ENCODE results near the gene SRM. TPM values are rescaled to one million over a fixed set of nuclear protein-coding genes. Genes with fewer than 3 reads are reported as not detected.
A peak's percentile ranks its signal among the peaks of the same experiment; 100 is the strongest.

The SRM gene
- total and polyA plus RNA-seq, 2 of the 4 experiments (the other 2 are of a cell fraction): 23.1 to 160 TPM

- TF ChIP-seq, protein P1, sequence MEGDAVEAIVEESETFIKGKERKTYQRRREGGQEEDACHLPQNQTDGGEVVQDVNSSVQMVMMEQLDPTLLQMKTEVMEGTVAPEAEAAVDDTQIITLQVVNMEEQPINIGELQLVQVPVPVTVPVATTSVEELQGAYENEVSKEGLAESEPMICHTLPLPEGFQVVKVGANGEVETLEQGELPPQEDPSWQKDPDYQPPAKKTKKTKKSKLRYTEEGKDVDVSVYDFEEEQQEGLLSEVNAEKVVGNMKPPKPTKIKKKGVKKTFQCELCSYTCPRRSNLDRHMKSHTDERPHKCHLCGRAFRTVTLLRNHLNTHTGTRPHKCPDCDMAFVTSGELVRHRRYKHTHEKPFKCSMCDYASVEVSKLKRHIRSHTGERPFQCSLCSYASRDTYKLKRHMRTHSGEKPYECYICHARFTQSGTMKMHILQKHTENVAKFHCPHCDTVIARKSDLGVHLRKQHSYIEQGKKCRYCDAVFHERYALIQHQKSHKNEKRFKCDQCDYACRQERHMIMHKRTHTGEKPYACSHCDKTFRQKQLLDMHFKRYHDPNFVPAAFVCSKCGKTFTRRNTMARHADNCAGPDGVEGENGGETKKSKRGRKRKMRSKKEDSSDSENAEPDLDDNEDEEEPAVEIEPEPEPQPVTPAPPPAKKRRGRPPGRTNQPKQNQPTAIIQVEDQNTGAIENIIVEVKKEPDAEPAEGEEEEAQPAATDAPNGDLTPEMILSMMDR (conservative IDR thresholded peaks at IDR 0.05; ENCODE audit: low read depth, low read length): peak; percentile 43
These were observed at the start of gene SRM (continued) for GRCh38 chr1:11059968-11060830.

DNA sequence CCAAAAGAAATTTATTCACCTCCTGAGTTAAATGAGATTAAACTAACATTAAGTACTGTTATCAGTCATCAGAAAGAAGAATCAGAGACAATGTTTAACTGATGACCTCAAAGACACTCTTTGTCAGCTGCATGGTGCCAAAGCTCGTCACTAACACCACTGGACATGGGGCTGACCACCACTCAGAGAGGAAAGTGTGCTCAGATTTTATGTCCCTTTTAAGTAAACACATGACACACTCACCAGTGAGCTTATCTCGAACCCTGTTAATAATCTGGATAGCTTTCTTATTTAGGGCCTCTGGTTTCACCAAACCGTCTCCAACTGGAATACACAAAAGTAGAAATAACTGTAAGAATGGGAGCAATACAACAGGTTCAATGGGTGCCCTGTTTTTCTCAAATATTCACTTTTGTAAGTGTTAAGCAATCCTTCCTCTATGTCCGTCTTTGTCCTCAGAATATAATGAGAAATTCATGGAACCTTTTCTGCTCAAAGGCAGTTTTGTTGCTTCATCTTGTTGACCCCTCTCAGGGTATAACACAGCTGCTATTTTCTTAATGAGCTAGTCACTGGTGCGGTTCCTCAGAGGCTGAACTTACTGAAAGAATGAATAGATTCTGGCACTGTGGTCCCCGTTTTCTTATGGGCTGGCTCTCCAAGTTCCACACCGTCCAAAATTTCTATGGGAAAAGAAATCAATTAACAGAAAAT lies 49.4 kb upstream of the SRM start:
- no peak for DNase-seq
- Histone ChIP-seq H3K14ac (replicated peaks; ENCODE audit: low read depth, low read length) (no peak overlapping the region), H3K23ac (ENCODE audit: low read depth, low read length) (no peak overlapping the region), H2AFZ (replicated peaks; ENCODE audit: low read length, poor library complexity) (no peak overlapping the region), H3K4me2 (ENCODE audit: low read depth, low read length) (no peak overlapping the region), H3K18ac (ENCODE audit: low read depth, low read length) (no peak overlapping the region), H4K5ac (ENCODE audit: low read depth, low read length) (no peak overlapping the region), H4K20me1 (ENCODE audit: insufficient read depth, low read length) (no peaks in the 10 kb centered on the region), H3K27me3 (ENCODE audit: control insufficient read depth, insufficient read depth, low read length) (no peaks in the 10 kb centered on the region), H3K4ac (ENCODE audit: low read depth, low read length) (no peak overlapping the region), H2BK120ac (ENCODE audit: low read depth, low read length) (no peak overlapping the region), H2AK9ac (replicated peaks; ENCODE audit: low read depth, low read length, poor library complexity) (no peak overlapping the region), H2BK20ac (ENCODE audit: low read depth, low read length) (no peak overlapping the region), H2BK15ac (ENCODE audit: low read depth, low read length) (no peak overlapping the region), H3K56ac (ENCODE audit: extremely low read depth, insufficient read depth, low read length) (no peak overlapping the region), H3K9me3 (ENCODE audit: control insufficient read depth, insufficient read depth, low read length) (no peaks in the 10 kb centered on the region), H3K36me3 (ENCODE audit: control insufficient read depth, insufficient read depth, low read length) (peaks cover 41% of the 10 kb centered on the region), H3K9ac (ENCODE audit: low read depth, low read length) (no peak overlapping the region), H3K9me1 (ENCODE audit: insufficient read depth, low read length) (no peaks in the 10 kb centered on the region), H2BK5ac (ENCODE audit: low read depth, low read length, poor library complexity, severe bottlenecking) (no peak overlapping the region), H2AK5ac (ENCODE audit: low read depth, low read length) (no peak overlapping the region), H4K8ac (ENCODE audit: low read depth in 2 of 2, low read length in 2 of 2) (no peak overlapping the region), H3K4me1 (ENCODE audit: control insufficient read depth, insufficient read depth, low read length) (no peaks in the 10 kb centered on the region), H4K91ac (ENCODE audit: insufficient read depth, low read depth, low read length) (no peak overlapping the region), H3K27ac (ENCODE audit: insufficient read depth, low read length) (no peak overlapping the region), H3K4me3 (ENCODE audit: insufficient read depth, low read depth, low read length) (no peak overlapping the region), H3K79me1 (ENCODE audit: low read depth in 1 of 2, low read length in 2 of 2) (no peaks in the 10 kb centered on the region)
- ATAC-seq (ENCODE audit: low read depth): no peak
- BruUV-seq (replicated peaks): no TSS peak
- 100% methylated on average over 1 of the region's 7 CpGs; no CpG with 5 or more reads in 1 of the 2 experiments for WGBS, 2 experiments (ENCODE audit: extremely low coverage in 2 of 2, insufficient read length in 1 of 2)
- in situ Hi-C loops (cut with MboI; ENCODE audit: low sequenced_read_pairs) (no loop called here), dilution Hi-C loops (cut with HindIII; ENCODE audit: low sequenced_read_pairs, unreplicated experiment) (no loop called here), intact Hi-C loops (cut with micrococcal nuclease) (no loop called here)
- ChIA-PET CTCF (interaction anchor here (0.7 kb wide), 1 partner anchor 536 kb away, joined by 4 read pairs; no protein-coding TSS in a partner anchor), POLR2A (ENCODE audit: unreplicated experiment) (no interaction called here)
- TF ChIP-seq, protein P1 (conservative IDR thresholded peaks at IDR 0.05; ENCODE audit: low read depth, low read length): no peak
- TF ChIP-seq CEBPB (IDR thresholded peaks at IDR 0.05; ENCODE audit: low read depth, low read length): no peak
- no peak for TF ChIP-seq MAZ (IDR thresholded peaks at IDR 0.05; ENCODE audit: borderline replicate concordance, low read depth, low read length)
- TF ChIP-seq POLR2A (IDR thresholded peaks at IDR 0.05; ENCODE audit: low read depth, low read length): no peak
- no peak for TF ChIP-seq BHLHE40 (IDR thresholded peaks at IDR 0.05; ENCODE audit: low read depth, low read length)
- TF ChIP-seq SMC3 (IDR thresholded peaks at IDR 0.05; ENCODE audit: low read depth, low read length): no peak
- TF ChIP-seq FOS (IDR thresholded peaks at IDR 0.05; ENCODE audit: low read depth, low read length): no peak
- no peak for TF ChIP-seq MAFK (IDR thresholded peaks at IDR 0.05; ENCODE audit: low read depth, low read length)
- TF ChIP-seq RFX5 (IDR thresholded peaks at IDR 0.05; ENCODE audit: low read depth, low read length): no peak
- no peak for TF ChIP-seq MXI1 (IDR thresholded peaks at IDR 0.05; ENCODE audit: borderline replicate concordance, low read depth, low read length)

All from IMR-90 (cell line).